ENCODE results near the gene SGPP1.

SGPP1 gene

DNA sequence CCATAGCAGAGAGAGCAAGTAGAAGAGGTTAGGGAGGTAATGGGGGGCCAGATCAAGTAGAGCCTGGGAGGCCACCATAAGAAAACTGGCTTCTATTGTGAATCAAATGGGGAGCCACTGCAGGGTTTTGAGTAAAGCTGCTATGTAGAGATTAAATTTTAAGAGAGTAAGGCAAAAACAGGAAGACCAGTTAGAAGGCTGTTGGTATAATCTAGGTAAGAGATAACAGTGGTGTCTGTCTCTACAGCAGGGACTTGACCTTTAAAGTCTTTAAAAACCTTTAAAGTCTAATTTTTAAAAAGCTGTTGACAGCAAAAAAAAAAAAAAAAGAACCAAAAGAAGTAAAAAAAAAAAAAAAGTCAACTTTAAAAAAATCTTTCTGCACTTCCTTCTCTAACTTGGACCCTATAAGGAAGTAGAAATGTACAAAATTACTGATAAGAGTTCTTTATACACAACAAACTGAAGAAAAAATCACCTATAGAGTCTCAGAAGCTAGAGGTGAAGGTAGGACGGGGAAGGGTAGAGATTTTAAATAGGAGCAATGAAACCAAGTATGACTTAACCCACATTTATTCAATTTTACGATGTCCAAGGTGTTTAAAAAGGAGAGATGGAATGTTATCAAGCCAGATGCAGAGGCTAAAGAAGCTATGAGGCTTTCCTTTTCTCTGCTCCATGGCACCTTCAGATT lies 26.1 kb downstream of the SGPP1 start:
- DNase-seq (ENCODE audit: extremely low spot score) = no peak
- TF ChIP-seq CTBP1 (IDR thresholded peaks at IDR 0.05; ENCODE audit: borderline replicate concordance) (no peak), FOXK2 (IDR thresholded peaks at IDR 0.05) (no peak), BHLHE40 (IDR thresholded peaks at IDR 0.05; ENCODE audit: borderline replicate concordance) (no peak), SP1 (IDR thresholded peaks at IDR 0.05) (no peak), FOXM1 (IDR thresholded peaks at IDR 0.05; ENCODE audit: borderline replicate concordance) (no peak), FOXA1 (IDR thresholded peaks at IDR 0.05) (no peak), L3MBTL2 (conservative IDR thresholded peaks at IDR 0.05) (no peak)
- CTCF ChIA-PET = no interaction called here
- POLR2A ChIA-PET = no interaction called here

DNA sequence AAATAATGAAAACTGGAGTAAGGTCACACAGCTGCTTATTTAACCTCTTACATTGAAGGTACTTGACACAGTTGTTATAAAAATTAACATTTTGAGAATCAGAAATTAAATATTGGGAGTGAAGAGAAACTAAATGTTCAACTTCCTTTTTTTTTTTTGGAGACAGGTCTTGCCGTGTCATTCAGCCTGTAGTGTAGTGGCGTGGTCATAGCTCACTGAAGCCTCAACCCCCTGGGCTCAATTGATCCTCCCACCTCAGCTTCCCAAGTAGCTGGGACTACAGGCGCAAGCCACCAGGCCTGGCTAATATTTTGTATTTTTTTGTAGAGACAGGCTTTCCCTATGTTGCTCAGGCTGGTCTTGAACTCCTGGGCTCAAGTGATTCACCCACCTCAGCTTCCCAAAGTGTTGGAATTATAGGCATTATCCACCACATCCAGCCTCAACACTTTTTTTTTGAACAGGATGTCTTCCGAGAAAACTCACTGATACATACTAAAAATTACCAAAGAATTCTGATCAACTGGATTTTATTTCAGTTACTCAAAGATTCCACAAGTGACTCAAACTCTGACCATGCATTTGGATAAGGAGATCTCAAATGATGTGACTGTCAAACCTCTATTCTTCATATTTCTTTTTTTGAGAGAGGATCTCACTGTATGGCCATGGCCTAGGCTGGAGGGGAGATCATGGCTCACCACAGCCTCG lies 35.4 kb downstream of the SGPP1 start:
- DNase-seq (ENCODE audit: extremely low spot score) = no peak
- no peak for TF ChIP-seq NFRKB (IDR thresholded peaks at IDR 0.05)
- no peak for TF ChIP-seq BHLHE40 (IDR thresholded peaks at IDR 0.05; ENCODE audit: borderline replicate concordance)
- no peak for TF ChIP-seq SUZ12 (IDR thresholded peaks at IDR 0.05)
- no peak for TF ChIP-seq L3MBTL2 (conservative IDR thresholded peaks at IDR 0.05)
- no peak for TF ChIP-seq FOXM1 (IDR thresholded peaks at IDR 0.05; ENCODE audit: borderline replicate concordance)
- CTCF ChIA-PET = no interaction called here
- POLR2A ChIA-PET = no interaction called here

DNA sequence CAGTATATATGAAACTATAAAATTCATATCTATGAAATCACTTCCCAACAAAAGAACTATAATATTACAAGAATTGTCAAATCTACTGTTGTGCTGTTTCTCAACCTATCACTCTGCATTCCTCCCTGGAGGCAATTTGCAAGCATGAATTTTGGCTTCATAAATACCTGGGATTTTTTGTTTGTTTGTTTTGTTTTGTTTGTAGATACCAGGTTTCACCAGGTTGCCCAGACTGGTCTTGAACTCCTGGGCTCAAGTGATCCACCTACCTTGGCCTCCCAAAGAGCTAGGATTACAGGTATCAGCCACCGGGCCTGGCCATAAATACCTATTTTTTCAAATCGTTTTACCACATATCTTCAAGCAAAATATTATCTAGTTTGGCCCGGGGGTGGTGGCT lies 38.7 kb downstream of the SGPP1 start:
- CTCF ChIA-PET = no interaction called here
- DNase-seq (ENCODE audit: extremely low spot score) = no peak
- TF ChIP-seq BHLHE40 (IDR thresholded peaks at IDR 0.05; ENCODE audit: borderline replicate concordance) (no peak), CTBP1 (IDR thresholded peaks at IDR 0.05; ENCODE audit: borderline replicate concordance) (no peak), SP1 (IDR thresholded peaks at IDR 0.05) (no peak), L3MBTL2 (conservative IDR thresholded peaks at IDR 0.05) (no peak), ARNT (IDR thresholded peaks at IDR 0.05) (no peak), FOXA1 (IDR thresholded peaks at IDR 0.05) (no peak), ZNF384 (IDR thresholded peaks at IDR 0.05) (no peak), NFRKB (IDR thresholded peaks at IDR 0.05) (no peak), FOXK2 (IDR thresholded peaks at IDR 0.05) (no peak), HDGF (IDR thresholded peaks at IDR 0.05; ENCODE audit: borderline replicate concordance) (no peak), TARDBP (IDR thresholded peaks at IDR 0.05) (no peak), ELF4 (IDR thresholded peaks at IDR 0.05) (no peak), FOXM1 (IDR thresholded peaks at IDR 0.05; ENCODE audit: borderline replicate concordance) (no peak)
- TF ChIP-seq, protein P1, sequence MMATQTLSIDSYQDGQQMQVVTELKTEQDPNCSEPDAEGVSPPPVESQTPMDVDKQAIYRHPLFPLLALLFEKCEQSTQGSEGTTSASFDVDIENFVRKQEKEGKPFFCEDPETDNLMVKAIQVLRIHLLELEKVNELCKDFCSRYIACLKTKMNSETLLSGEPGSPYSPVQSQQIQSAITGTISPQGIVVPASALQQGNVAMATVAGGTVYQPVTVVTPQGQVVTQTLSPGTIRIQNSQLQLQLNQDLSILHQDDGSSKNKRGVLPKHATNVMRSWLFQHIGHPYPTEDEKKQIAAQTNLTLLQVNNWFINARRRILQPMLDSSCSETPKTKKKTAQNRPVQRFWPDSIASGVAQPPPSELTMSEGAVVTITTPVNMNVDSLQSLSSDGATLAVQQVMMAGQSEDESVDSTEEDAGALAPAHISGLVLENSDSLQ (IDR thresholded peaks at IDR 0.05) = no peak
- POLR2A ChIA-PET = interaction anchor here (1.0 kb wide), 1 partner anchor 47 kb away, joined by 4 read pairs; the partner anchor contains the start of gene WDR89

DNA sequence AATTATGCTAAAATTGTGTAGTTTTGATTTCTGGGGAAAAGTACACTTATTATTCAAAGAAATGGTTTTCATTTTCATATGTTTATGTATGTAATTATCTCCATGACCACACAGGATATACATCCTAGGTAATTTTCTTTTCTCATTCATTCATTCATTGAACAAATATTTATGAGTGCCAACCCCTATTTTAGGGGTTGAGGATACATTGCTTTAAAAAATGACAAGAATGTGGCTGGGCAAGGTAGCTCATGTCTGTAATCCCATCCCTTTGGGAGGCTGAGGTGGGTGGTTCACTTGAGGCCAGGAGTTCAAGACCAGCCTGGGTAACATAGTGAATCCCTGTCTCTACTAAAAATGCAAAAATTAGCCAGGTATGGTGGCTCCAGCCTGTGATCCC lies 40.9 kb downstream of the SGPP1 start:
- no peak for DNase-seq (ENCODE audit: extremely low spot score)
- POLR2A ChIA-PET = no interaction called here

DNA sequence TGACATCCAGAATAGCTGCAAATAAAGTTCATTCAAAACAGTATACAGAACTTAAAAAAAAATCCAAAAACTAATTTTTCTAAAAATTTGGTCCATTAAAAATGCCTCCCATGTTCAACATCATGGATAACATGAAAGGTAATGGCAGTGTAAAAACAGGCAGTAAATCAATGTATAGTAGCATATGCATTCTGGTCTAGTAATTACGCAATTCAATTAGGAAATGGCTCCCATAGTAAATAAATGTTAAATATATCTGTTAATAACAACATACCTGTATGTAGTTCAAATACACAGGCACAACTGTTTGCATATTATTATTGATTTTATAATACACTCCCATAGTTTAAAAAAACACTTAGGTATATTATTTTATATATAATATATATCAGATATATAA lies 42.5 kb downstream of the SGPP1 start:
- no peak for TF ChIP-seq FOXA1 (IDR thresholded peaks at IDR 0.05)
- TF ChIP-seq, protein P1 (IDR thresholded peaks at IDR 0.05) = no peak
- TF ChIP-seq CTBP1 (IDR thresholded peaks at IDR 0.05; ENCODE audit: borderline replicate concordance) = no peak
- no peak for TF ChIP-seq TARDBP (IDR thresholded peaks at IDR 0.05)
- TF ChIP-seq ZNF384 (IDR thresholded peaks at IDR 0.05) = no peak
- TF ChIP-seq L3MBTL2 (conservative IDR thresholded peaks at IDR 0.05) = no peak
- TF ChIP-seq ELF4 (IDR thresholded peaks at IDR 0.05) = no peak
- TF ChIP-seq NFRKB (IDR thresholded peaks at IDR 0.05) = no peak
- TF ChIP-seq FOXM1 (IDR thresholded peaks at IDR 0.05; ENCODE audit: borderline replicate concordance) = no peak
- no peak for TF ChIP-seq SP1 (IDR thresholded peaks at IDR 0.05)
- TF ChIP-seq LEF1 (IDR thresholded peaks at IDR 0.05; ENCODE audit: borderline replicate concordance) = no peak
- no peak for TF ChIP-seq SUZ12 (IDR thresholded peaks at IDR 0.05)
- no peak for TF ChIP-seq FOXK2 (IDR thresholded peaks at IDR 0.05)
- no peak for TF ChIP-seq HDGF (IDR thresholded peaks at IDR 0.05; ENCODE audit: borderline replicate concordance)
- TF ChIP-seq BHLHE40 (IDR thresholded peaks at IDR 0.05; ENCODE audit: borderline replicate concordance) = no peak
- no peak for TF ChIP-seq ARNT (IDR thresholded peaks at IDR 0.05)
- DNase-seq (ENCODE audit: extremely low spot score) = no peak
- CTCF ChIA-PET = no interaction called here
- POLR2A ChIA-PET = no interaction called here

More for the DNA sequence above, 40.9 kb downstream of the SGPP1 start:
- CTCF ChIA-PET = no interaction called here
- TF ChIP-seq BHLHE40 (IDR thresholded peaks at IDR 0.05; ENCODE audit: borderline replicate concordance) (no peak), LEF1 (IDR thresholded peaks at IDR 0.05; ENCODE audit: borderline replicate concordance) (no peak), ZNF384 (IDR thresholded peaks at IDR 0.05) (no peak), CTBP1 (IDR thresholded peaks at IDR 0.05; ENCODE audit: borderline replicate concordance) (no peak), FOXM1 (IDR thresholded peaks at IDR 0.05; ENCODE audit: borderline replicate concordance) (no peak), SP1 (IDR thresholded peaks at IDR 0.05) (no peak), TARDBP (IDR thresholded peaks at IDR 0.05) (no peak), NFRKB (IDR thresholded peaks at IDR 0.05) (no peak), HDGF (IDR thresholded peaks at IDR 0.05; ENCODE audit: borderline replicate concordance) (no peak), ARNT (IDR thresholded peaks at IDR 0.05) (no peak), FOXA1 (IDR thresholded peaks at IDR 0.05) (no peak), SUZ12 (IDR thresholded peaks at IDR 0.05) (no peak), FOXK2 (IDR thresholded peaks at IDR 0.05) (no peak), L3MBTL2 (conservative IDR thresholded peaks at IDR 0.05) (no peak), ELF4 (IDR thresholded peaks at IDR 0.05) (no peak)
- TF ChIP-seq, protein P1 (IDR thresholded peaks at IDR 0.05) = no peak
